Psoas muscle (tissue), 8 donors: Measurements from ENCODE around the gene TNIK. TPM values are rescaled to one million over a fixed set of nuclear protein-coding genes. Genes with fewer than 3 reads are reported as not detected.
A peak's percentile ranks its signal among the peaks of the same experiment; 100 is the strongest.

ENCODE experiments used
- ATAC-seq, 4 donors: fragments of 200-7000 bp; cut with Tn5 transposase; one replicate each; pipeline ENCODE4 v1.9.1; 2020; ENCODE audit warnings: moderate library complexity in 3 of 4, mild to moderate bottlenecking in 2 of 4
- DNase-seq, 2 donors: peaks; one replicate each; pipeline ENCODE4 v3.0.0-alpha.2; 2020
- H3K27ac ChIP-seq: fragments of 200-600 bp; one replicate; pipeline ENCODE4 v1.8.0; 2022
- H3K27me3 ChIP-seq, 3 donors: fragments of 200-600 bp in 1 of 3; one replicate each; pipeline versions ENCODE4 v1.6.1 to v1.8.0; 2013 to 2022; ENCODE audit warnings: low read length in 2 of 3, mild to moderate bottlenecking in 2 of 3, moderate library complexity in 1 of 3; ENCODE audit not compliant: insufficient read depth in 3 of 3
- H3K36me3 ChIP-seq, 2 donors: fragments of 200-600 bp in 1 of 2; one replicate each; pipeline versions ENCODE4 v1.6.1 to v1.8.0; 2013 to 2022; ENCODE audit warnings: low read depth in 1 of 2, mild to moderate bottlenecking in 1 of 2, moderate library complexity in 1 of 2; ENCODE audit not compliant: insufficient read depth in 1 of 2
- H3K4me1 ChIP-seq: fragments of 200-600 bp; one replicate; pipeline ENCODE4 v1.8.0; 2022
- H3K4me3 ChIP-seq: fragments of 200-600 bp; one replicate; pipeline ENCODE4 v1.8.0; 2022; ENCODE audit warnings: mild to moderate bottlenecking
- H3K9me3 ChIP-seq: fragments of 200-600 bp; one replicate; pipeline ENCODE4 v1.8.0; 2022
- WGBS, 3 donors: extraction: QIAGEN DNeasy Blood & Tissue Kit; methylation state at CpG; one replicate each; pipeline versions ENCODE4 v1.1.6 to v1.1.7; 2013; 5-methylcytosine and 5-hydroxymethylcytosine counted together
- intact Hi-C, 2 donors: fragments of 100-400 bp; cut with DNase I; formaldehyde crosslinking; loops; one replicate each; pipeline versions ENCODE4 v1.11.0 to v1.14.2; 2022
- polyA plus RNA-seq, 3 donors: library from polyadenylated mRNA; stranded (reverse); fragments of 200-250 nt; gene quantifications; one replicate each; pipeline ENCODE4 v1.2.3, GENCODE V29; 2013
- total RNA-seq, 4 donors: library from RNA; stranded (reverse); fragmentation: NEBNext Ultra II Directional in 2 of 4; extraction: Animal tissue kit (Norgen Biotek cat#: 25700) in 2 of 4; gene quantifications; one replicate each; pipeline versions ENCODE4 v1.2.1 to v1.2.4, GENCODE V29; 2021 to 2023
- TF ChIP-seq, protein P1 (sequence below): fragments of 200-600 bp; IDR thresholded peaks from one replicate; pipeline ENCODE4 v1.8.0; 2022; ENCODE audit warnings: antibody characterized with exemption
- donor health status: healthy with polysubstance abuse.
- donor health status: DM: no; HTN: no; CAD: no; lungs with moderate emphysema.
- donor health status: Bipolar disorder and iron deficiency.
- donor health status: healthy.
- donor health status: DM: yes; HTN: yes; CAD: no.
- donor health status: DM: no; HTN: no; CAD: no.
- donor health status: DM: no; HTN: no; CAD: no.
- donor health status: DM: yes; HTN: yes; CAD: no.

The TNIK gene
- total and polyA plus RNA-seq, 7 donors = 9.9 to 32.4 (median 12.5) TPM

DNA sequence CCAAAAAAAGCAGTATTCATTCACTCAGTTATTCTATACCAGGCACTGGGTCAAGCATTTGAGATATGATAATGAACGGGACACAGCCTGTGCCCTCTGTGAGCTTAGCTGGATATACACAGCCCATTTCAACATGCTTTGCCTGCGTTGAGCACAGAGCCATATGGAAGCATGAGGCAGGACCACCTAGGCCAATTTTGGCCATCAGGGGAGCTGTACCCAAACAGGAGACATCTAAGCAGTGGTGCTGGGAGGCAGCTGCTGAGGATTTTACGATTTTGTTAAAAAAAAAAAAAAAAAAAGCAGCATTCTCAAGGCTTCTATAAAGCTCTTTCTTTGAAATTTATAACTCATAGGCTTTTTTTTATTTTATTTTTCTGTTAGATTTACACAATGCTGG, 346.5 kb downstream of the TNIK start:
- TF ChIP-seq, protein P1, sequence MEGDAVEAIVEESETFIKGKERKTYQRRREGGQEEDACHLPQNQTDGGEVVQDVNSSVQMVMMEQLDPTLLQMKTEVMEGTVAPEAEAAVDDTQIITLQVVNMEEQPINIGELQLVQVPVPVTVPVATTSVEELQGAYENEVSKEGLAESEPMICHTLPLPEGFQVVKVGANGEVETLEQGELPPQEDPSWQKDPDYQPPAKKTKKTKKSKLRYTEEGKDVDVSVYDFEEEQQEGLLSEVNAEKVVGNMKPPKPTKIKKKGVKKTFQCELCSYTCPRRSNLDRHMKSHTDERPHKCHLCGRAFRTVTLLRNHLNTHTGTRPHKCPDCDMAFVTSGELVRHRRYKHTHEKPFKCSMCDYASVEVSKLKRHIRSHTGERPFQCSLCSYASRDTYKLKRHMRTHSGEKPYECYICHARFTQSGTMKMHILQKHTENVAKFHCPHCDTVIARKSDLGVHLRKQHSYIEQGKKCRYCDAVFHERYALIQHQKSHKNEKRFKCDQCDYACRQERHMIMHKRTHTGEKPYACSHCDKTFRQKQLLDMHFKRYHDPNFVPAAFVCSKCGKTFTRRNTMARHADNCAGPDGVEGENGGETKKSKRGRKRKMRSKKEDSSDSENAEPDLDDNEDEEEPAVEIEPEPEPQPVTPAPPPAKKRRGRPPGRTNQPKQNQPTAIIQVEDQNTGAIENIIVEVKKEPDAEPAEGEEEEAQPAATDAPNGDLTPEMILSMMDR = no peak
- no peaks in the 10 kb centered on the region for H3K4me1 ChIP-seq
- no peak for ATAC-seq
- no peaks in the 10 kb centered on the region for H3K27me3 ChIP-seq
- DNase-seq = no peak
- WGBS, 3 donors = 62 to 70% (median 67%) methylated on average over 3 of the region's 3 CpGs
- no peak overlapping the region for H3K4me3 ChIP-seq
- no peak overlapping the region for H3K27ac ChIP-seq
- intact Hi-C loops = no loop called here
- H3K36me3 ChIP-seq = peaks cover 0 to 24% of the 10 kb centered on the region in 2 donors
- no peaks in the 10 kb centered on the region for H3K9me3 ChIP-seq

DNA sequence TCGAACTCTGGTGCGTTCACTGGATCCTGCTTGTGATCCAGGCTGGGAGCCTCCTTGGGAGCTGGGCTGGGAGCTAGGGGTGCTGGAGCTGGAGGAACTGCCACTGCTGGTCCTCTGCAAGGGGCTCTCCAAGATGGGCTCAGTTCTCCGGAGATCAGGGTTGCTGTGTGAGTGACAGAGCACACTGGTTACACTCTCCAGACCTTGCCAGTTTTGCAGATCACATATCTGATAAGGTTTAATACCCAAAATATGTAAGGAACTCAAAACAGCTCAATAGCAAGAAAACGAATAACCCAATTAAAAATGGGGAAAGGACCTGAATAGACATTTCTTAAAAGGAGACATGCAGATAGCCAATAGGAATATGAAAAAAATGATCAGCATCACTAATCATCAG, 349.5 kb downstream of the TNIK start:
- Histone ChIP-seq H3K4me1 (no peaks in the 10 kb centered on the region), H3K4me3 (no peak overlapping the region), H3K27ac (no peak overlapping the region), H3K9me3 (no peaks in the 10 kb centered on the region), H3K36me3 (peaks cover 0 to 51% of the 10 kb centered on the region in 2 donors), H3K27me3 (no peaks in the 10 kb centered on the region)
- intact Hi-C loops = no loop called here
- TF ChIP-seq, protein P1 = no peak
- DNase-seq (no peak), ATAC-seq (no peak)
- 92 to 97% (median 95%) methylated on average over 4 of the region's 4 CpGs for whole genome bisulfite sequencing, 3 donors

DNA sequence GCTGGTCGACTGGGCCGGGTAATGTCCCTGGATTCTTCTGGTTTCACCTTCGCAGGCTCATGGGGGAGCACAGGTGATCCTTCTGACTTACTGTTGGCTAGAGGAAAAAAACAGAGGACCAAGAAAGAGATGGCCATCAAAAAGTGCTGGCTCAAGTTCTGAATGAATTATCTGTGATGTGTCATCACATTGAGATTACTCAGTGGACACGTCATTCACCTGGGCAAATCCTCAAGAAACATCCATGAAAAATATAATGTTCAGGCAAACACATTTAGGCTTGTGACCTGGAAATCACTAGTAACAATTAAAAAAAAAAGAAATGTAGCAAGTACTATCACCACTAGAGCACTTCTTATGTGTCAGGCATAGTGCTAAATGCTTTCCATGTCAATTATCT, 352.1 kb downstream of the TNIK start:
- no peaks in the 10 kb centered on the region for H3K27me3 ChIP-seq
- no peak overlapping the region for H3K27ac ChIP-seq
- H3K9me3 ChIP-seq = no peaks in the 10 kb centered on the region
- 29 to 50% (median 35%) methylated on average over 4 of the region's 4 CpGs for WGBS, 3 donors
- peaks cover 0 to 51% of the 10 kb centered on the region in 2 donors for H3K36me3 ChIP-seq
- intact Hi-C loops = no loop called here
- no peak for DNase-seq
- TF ChIP-seq, protein P1 = no peak
- H3K4me1 ChIP-seq = no peaks in the 10 kb centered on the region
- ATAC-seq = no peak
- H3K4me3 ChIP-seq = no peak overlapping the region

DNA sequence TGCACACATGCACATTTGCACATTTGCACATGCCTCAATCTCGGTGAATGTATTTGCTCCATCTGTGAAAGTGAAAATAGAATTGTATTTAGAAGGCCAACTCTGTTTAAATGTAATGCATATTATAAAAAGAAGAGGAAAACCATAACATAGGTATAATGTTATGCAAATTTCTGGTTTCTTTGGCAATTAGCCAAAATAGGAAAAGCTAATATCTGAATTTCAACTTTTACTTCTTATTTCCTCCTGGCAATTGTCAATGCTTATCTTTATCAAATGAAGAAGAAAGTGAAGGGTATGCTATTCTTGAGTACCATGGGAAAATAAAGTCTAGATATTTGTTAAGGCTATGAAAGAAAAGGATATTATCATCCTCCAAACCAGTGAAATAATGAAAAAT, 357.0 kb downstream of the TNIK start:
- Histone ChIP-seq H3K27me3 (no peaks in the 10 kb centered on the region), H3K9me3 (no peaks in the 10 kb centered on the region), H3K4me1 (no peaks in the 10 kb centered on the region), H3K4me3 (no peak overlapping the region), H3K36me3 (peaks cover 0 to 58% of the 10 kb centered on the region in 2 donors), H3K27ac (no peak overlapping the region)
- ATAC-seq (no peak), DNase-seq (no peak)
- TF ChIP-seq, protein P1 = no peak
- intact Hi-C loops = no loop called here
- WGBS, 3 donors = 94 to 98% (median 94%) methylated on average over 1 of the region's 1 CpG

DNA sequence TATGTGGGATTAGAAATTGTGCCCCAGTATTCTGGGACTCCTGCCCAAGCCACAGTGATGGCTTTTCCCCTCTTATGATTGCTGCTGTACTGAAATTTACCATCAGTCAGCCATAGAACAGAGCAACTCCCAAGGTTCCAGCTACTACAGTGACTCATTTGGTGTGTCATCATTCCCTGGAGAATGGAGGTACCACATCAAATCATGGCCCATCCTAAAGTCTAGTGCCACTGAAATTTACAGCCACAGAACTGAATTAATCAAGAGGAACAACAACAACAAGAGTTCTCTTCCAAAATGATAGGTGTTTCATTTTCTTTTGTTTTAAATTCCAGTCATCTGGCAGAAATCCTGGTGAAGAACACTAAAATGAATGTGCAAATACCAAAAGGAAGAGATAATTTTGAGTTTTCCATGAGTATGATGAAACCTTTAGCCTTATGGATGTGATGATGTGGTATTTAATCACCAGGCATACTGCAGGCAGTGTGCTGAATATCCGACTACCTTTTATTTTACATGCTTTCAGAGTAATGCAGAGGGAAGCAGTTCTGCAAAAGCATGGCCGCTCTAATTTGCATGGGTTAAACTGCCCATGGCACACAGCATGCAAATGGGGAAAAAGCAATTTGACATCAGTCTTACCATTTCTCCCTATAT, 358.1 kb downstream of the TNIK start:
- Histone ChIP-seq H3K9me3 (no peaks in the 10 kb centered on the region), H3K4me3 (no peak overlapping the region), H3K36me3 (peaks cover 0 to 48% of the 10 kb centered on the region in 2 donors), H3K27me3 (no peaks in the 10 kb centered on the region), H3K4me1 (no peaks in the 10 kb centered on the region), H3K27ac (no peak overlapping the region)
- ATAC-seq (peak in 1 of 4 donors; percentile 52), DNase-seq (no peak)
- intact Hi-C loops = no loop called here
- TF ChIP-seq, protein P1 = no peak
- WGBS, 3 donors = 96 to 97% (median 96%) methylated on average over 2 of the region's 2 CpGs
